GM19468 (cell line): ENCODE measurements around the gene NDUFA3.

Experiments
- ATAC-seq: cut with Tn5 transposase; IDR thresholded peaks from one replicate; pipeline ENCODE4 v1.9.1; 2021; ENCODE audit warnings: mild to moderate bottlenecking, moderate library complexity, moderate number of reproducible peaks; ENCODE audit not compliant: unreplicated experiment; ENCODE audit errors: extremely low read depth

NDUFA3 gene

GRCh38 chr19:54136864-54137698 is 34.4 kb downstream of the NDUFA3 start:
- peak; percentile 68 for ATAC-seq

- ATAC-seq = no peak
Measured at GRCh38 chr19:54137699-54138488, 35.2 kb downstream of the NDUFA3 start, which contains the start of gene CNOT3. Gene CNOT3 (plus strand): TSS chr19:54137762. CDS start chr19:54142979, 5,217 bp downstream.

GRCh38 chr19:54138489-54139256 is 36.0 kb downstream of the NDUFA3 start:
- no peak for ATAC-seq

- ATAC-seq = no peak
Measured at GRCh38 chr19:54141356-54141755, 38.7 kb downstream of the NDUFA3 start.

- ATAC-seq = no peak
Measured at GRCh38 chr19:54142166-54142780, 39.6 kb downstream of the NDUFA3 start.

- ATAC-seq = no peak
Measured at GRCh38 chr19:54145541-54146158, 43.0 kb downstream of the NDUFA3 start.

GRCh38 chr19:54147676-54148075 is 45.0 kb downstream of the NDUFA3 start:
- ATAC-seq = no peak

- no peak for ATAC-seq
Measured at GRCh38 chr19:54148158-54148557, 45.5 kb downstream of the NDUFA3 start.

GRCh38 chr19:54149021-54149812 is 46.6 kb downstream of the NDUFA3 start:
- no peak for ATAC-seq

- ATAC-seq = no peak
Measured at GRCh38 chr19:54151362-54152035, 48.8 kb downstream of the NDUFA3 start.

- ATAC-seq = no peak
Measured at GRCh38 chr19:54152267-54152666, 49.6 kb downstream of the NDUFA3 start.

- no peak for ATAC-seq
Measured at GRCh38 chr19:54152878-54153524, 50.3 kb downstream of the NDUFA3 start.

- ATAC-seq = no peak
Measured at GRCh38 chr19:54153731-54154326, 51.2 kb downstream of the NDUFA3 start.

- no peak for ATAC-seq
Measured at GRCh38 chr19:54154603-54155345, 52.1 kb downstream of the NDUFA3 start.

GRCh38 chr19:54155694-54156093 is 53.0 kb downstream of the NDUFA3 start:
- ATAC-seq = no peak

- ATAC-seq = no peak
Measured at GRCh38 chr19:54156490-54156889, 53.8 kb downstream of the NDUFA3 start.

- no peak for ATAC-seq
Measured at GRCh38 chr19:54156953-54157352, 54.3 kb downstream of the NDUFA3 start.
